Measurements from ENCODE around the gene ERI3.

ERI3 gene

DNA sequence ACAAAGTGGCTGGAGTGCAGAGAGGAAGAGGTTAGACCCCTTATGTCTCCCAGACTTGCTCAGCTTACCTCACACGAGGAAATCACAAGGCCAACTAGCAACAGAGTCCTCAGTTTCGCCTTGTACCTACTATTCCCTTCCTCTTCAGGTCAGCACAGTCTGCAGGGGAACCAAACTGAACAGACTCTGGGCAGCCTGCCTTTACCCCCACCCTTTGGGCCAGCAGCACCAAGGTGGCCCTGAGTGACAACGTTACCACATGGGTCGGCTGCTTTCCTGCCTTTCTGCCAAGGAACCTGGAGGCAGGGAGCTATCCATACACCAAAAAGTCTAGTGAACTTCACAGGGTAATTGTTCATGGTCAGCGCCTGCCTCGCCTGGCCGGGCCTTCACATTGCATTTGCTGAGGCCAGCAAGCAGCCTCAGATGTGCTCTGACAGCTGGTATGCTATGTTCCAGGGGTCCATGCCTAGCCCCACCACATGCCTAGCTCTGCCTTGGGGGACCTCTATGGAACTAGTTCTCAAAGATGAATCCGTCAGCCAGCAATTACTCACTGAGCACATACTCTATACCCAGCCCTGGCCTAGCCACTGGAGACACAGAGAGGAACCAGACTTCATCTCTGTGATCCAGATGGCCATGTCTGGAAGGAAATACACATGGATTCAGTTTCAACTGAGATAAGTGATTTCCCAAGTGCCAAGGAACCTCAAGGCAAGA is 72.2 kb downstream of the ERI3 start:
- DNase-seq: no peak

DNA sequence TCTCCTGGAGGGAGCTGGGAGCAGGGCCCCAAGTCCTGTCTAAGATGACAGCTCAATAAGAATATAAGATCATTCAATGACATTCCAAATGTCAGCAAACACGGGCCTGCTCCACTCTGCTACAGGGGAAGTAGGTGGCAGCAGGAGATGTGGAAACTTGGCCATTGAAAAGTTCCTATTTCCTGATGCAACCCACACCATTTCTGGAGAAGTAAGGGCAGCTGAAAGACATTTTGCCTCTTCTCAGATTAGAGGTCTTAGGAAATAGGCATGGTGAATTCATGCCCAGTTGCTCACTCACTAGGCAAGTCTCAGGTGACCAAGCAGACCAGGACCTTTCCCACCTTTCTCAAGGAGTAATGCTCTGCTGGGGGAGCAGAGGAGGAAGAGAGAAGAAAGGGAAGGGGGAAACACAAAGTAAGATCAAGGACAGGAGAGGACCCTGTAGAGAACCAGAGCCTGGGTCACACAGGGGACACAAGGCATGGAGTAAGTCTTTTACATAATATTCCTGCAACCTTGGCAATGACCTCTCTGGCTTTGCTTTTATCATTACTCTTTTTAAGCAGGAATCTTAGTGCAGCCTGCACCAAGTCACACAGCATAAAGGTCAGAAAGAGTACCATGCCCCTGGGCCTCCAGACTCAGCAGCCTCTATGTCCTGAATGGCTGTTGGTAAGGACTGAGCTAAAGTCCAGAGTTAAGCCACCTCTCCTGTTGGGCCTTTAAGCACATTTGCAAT is 72.9 kb downstream of the ERI3 start:
- DNase-seq: no peak

DNA sequence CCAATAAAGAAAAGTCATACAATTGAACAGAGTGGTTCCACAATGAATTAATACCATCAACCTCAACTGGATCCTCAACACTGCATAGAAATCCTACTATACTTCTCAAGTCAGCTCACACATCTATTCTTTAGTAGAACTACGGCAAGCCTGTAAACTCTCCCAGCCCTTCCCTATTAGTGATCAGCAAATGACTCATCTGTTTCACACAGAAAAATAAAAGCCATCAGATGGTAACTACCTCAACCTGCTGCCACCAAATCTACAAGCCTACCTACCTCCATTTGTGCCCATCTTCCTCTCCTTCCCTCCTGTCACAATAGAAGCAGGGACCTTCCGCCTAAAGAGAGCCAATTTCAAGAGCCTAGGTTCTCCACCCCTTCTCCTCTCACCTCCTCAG is 78.2 kb downstream of the ERI3 start:
- DNase-seq: no peak

DNA sequence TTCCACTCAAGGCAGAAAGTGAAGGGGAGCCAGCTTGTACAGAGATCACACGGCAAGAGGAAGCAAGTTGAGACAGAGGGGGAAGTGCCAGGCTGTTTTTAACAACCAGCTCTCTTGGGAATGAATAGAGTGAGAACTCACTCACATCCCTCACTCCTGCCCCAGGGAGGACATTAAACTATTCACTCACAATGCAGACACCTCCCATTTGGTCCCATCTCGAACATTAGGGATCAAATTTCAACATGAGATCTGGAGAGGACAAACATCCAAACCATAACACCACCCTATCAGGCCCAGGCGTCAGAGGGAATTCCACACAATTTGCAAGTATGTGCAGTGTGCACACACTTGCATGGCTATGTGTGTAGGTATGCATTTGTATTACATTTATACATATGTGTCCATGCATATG is 79.1 kb downstream of the ERI3 start:
- DNase-seq: no peak

- DNase-seq: no peak
Measured at GRCh38 chr1:44275296-44275962, 79.6 kb downstream of the ERI3 start.

- DNase-seq: no peak
Measured at GRCh38 chr1:44273560-44274350, 81.3 kb downstream of the ERI3 start.

GRCh38 chr1:44272992-44273391 is 82.1 kb downstream of the ERI3 start:
- no peak for DNase-seq

- DNase-seq: no peak
Measured at GRCh38 chr1:44271646-44272045, 83.4 kb downstream of the ERI3 start.

DNA sequence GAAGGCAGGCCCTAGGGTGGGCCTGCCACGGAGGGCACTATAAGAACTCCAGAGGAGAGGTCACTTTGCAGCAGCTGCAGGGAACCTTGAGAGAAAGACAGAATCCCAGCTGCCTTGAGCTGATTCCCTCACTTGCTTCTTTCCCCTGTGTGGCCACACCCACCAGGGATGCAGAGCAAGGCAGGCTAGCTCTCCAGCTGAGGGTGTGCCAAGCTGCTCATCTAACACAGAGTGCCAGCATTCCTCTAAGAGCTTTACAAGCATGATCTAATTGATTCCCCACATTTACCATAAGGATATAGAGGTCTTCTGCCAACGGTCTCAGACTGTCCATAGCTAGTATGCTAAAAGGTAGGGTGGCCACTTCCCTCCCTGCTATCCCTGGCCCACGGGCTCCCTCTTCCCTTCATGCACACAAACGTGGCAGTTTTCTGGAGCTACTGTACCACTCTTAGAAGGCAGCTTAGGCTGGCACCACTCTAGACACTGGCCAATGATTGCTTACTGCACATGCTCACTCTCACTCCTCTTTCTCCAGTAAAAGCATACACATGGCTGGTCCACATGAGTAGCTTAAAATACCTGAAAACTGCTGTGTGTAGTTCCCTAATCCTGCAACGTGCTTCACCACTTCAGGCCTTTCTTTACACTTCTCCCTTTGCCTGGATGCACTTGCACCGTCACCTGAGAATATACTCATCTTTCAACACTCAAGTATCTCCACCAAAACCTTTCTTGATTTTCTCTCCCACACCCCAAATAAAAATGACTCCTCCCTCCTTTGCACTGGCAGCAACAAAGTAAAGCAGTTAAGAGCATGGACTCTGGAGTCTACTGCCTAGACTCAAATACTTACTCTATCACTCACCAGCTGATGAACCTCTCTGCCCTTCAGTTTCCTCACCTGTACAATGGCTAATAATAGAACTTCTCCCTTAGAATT is 84.1 kb downstream of the ERI3 start:
- DNase-seq: no peak

DNA sequence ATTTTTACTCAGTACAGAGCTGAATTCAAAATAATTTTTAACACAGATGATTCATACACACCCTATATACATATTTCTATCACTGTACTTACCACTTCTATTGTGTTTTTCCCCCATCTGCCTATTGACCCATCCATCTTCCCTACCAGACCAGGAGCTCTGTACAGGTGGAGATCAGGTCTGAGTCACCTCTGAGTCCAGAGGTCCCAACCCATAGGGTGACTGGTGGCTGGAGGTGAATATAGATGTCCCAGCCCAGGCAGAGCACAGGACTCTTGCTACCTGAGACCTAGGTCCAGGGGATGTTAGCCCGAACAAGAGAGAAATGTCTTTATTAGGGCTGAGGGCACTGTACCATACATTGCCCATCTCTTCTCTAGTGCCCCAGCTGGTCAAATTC is 87.0 kb downstream of the ERI3 start:
- DNase-seq: no peak

- DNase-seq: no peak
Measured at GRCh38 chr1:44267438-44267837, 87.6 kb downstream of the ERI3 start.

DNA sequence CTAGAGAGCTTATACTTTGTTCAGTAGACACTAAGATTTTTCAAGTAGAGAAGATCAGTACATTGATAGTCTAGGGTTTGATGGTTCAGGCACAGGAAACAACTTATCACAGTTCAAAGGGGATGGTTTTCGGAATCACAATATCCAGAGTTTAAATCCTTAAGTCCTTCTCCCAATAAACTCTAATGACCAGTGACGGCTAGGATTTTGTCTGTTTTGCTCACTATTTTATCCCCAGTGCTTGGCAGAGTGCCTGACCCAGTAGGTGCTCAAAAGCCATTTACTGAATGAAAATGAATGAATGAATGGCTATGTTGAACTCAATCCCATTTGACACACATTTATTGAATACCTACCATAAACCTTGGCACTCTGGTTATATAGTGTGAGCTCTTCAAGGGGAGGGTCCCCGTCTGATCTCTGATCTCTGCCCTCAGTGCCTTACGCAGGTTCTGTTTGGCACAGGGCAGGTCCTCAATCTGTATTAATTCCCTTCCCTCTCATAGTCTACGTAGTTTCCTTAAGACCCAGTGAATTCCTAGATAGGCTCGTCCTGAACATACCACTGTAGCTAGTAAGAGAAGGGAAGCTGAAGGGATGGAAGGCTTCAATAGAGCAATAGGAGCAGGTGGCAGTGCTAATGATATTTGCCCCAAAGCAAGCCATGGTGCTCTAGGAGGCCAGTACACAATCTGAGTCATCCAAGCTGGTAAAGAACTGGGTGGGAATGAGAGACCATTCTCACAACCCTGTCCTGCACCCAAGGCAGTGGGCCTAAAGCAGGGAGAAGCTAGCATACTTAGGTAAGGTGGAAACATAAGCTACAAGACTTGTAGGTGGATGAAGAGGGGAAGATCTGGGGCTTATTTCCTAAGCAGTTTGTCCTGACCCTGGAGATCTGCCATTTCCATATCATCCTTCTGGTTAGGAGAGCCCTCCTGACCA is 88.4 kb downstream of the ERI3 start:
- no peak for DNase-seq

GRCh38 chr1:44265656-44266358 is 89.2 kb downstream of the ERI3 start:
- no peak for DNase-seq

DNA sequence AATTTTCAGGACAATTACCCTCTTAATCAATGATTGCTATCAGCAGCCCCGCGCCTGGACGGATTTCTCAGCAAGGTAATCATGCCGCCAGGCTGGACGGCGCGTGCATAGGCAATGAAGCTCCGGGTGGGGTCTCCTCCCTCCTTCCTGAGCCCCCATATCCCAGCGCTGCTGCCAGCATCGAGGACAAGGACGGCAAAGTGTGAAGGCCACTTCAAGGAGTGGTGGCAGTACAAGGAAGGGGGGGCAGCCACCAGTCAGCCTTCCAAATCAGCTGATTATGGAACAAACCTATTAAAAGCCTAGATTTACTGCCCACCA is 90.6 kb downstream of the ERI3 start:
- DNase-seq: no peak

- no peak for DNase-seq
Measured at GRCh38 chr1:44263568-44264450, 91.2 kb downstream of the ERI3 start.

- no peak for DNase-seq
Measured at GRCh38 chr1:44262816-44263567, 92.1 kb downstream of the ERI3 start.

- no peak for DNase-seq
Measured at GRCh38 chr1:44262414-44262813, 92.6 kb downstream of the ERI3 start.

DNA sequence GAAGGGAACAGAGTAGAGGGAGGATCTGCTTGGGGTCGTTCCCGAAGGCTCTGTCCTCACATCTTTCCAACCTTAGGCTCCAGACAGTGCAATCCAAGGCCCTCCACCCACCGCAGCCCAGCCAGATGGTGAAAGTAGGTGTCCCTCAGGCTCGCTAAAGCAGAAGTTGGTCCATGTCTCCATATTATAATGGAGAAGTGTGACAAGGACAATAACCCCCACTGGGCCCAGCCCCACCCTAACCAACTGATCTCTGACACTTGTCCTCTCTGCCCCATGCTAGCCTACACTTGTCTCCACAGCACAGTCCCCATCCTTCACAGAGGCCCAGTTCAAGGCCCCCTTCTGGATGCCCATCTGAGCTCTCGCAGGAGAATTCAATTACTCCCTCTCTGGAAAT is 93.1 kb downstream of the ERI3 start:
- no peak for DNase-seq

All from CD4-positive, alpha-beta T cell treated with Interleukin-4 for 1 hour (primary cell).